ACC112 (cell line): ENCODE measurements around the gene SCRT2.
"Not testable (repeated sequence)": the region's sequence is repeated elsewhere in the genome, so short reads cannot be mapped to it uniquely, and the experiment has no call there.

Source experiments
- H2AFZ ChIP-seq: fragments of 200-600 bp; sonication (generic); one replicate; pipeline ENCODE4 v1.6.0; 2017; ENCODE audit warnings: antibody characterized with exemption, low read length; ENCODE audit not compliant: unreplicated experiment
- H3K27ac ChIP-seq: fragments of 200-600 bp; sonication (generic); 2 replicates; pipeline ENCODE4 v1.5.1; 2014; ENCODE audit warnings: low read depth, mild to moderate bottlenecking, antibody characterized with exemption, low read length, moderate library complexity
- H3K27me3 ChIP-seq: fragments of 200-600 bp; sonication (generic); 2 replicates; pipeline ENCODE4 v1.6.1; 2014; ENCODE audit warnings: mild to moderate bottlenecking, antibody characterized with exemption, low read length, moderate library complexity, mixed read lengths; ENCODE audit not compliant: insufficient read depth
- H3K36me3 ChIP-seq: fragments of 200-600 bp; sonication (generic); 2 replicates; pipeline ENCODE4 v1.6.1; 2016; ENCODE audit warnings: mild to moderate bottlenecking, antibody characterized with exemption, low read length, moderate library complexity, mixed read lengths; ENCODE audit not compliant: insufficient read depth
- H3K4me1 ChIP-seq: fragments of 200-600 bp; sonication (generic); one replicate; pipeline ENCODE4 v1.6.1; 2016; ENCODE audit warnings: low read length, mixed read lengths; ENCODE audit not compliant: insufficient read depth, unreplicated experiment, control insufficient read depth
- H3K4me3 ChIP-seq: fragments of 200-600 bp; sonication (generic); 2 replicates; pipeline ENCODE4 v1.5.1; 2014; ENCODE audit warnings: mild to moderate bottlenecking, low read depth, low read length
- H3K79me2 ChIP-seq: fragments of 200-600 bp; sonication (generic); one replicate; pipeline ENCODE4 v1.6.0; 2016; ENCODE audit warnings: low read length; ENCODE audit not compliant: control insufficient read depth, unreplicated experiment, insufficient read depth

SCRT2 gene

GRCh38 chr20:699811-700338 is 24.3 kb upstream of the SCRT2 start:
- no peaks in the 10 kb centered on the region for H3K36me3 ChIP-seq
- no peak overlapping the region for H3K27ac ChIP-seq
- no peaks in the 10 kb centered on the region for H3K4me1 ChIP-seq
- no peaks in the 10 kb centered on the region for H3K79me2 ChIP-seq
- H3K27me3 ChIP-seq = peaks cover 63% of the 10 kb centered on the region
- no peak overlapping the region for H3K4me3 ChIP-seq
- no peak overlapping the region for H2AFZ ChIP-seq

GRCh38 chr20:699342-699741 is 23.7 kb upstream of the SCRT2 start:
- H3K79me2 ChIP-seq = no peaks in the 10 kb centered on the region
- H2AFZ ChIP-seq = no peak overlapping the region
- no peak overlapping the region for H3K4me3 ChIP-seq
- no peak overlapping the region for H3K27ac ChIP-seq
- no peaks in the 10 kb centered on the region for H3K36me3 ChIP-seq
- peaks cover 62% of the 10 kb centered on the region for H3K27me3 ChIP-seq
- no peaks in the 10 kb centered on the region for H3K4me1 ChIP-seq

GRCh38 chr20:698276-698675 is 22.7 kb upstream of the SCRT2 start:
- no peaks in the 10 kb centered on the region for H3K79me2 ChIP-seq
- H3K36me3 ChIP-seq = no peaks in the 10 kb centered on the region
- no peak overlapping the region for H2AFZ ChIP-seq
- no peaks in the 10 kb centered on the region for H3K4me1 ChIP-seq
- H3K4me3 ChIP-seq = no peak overlapping the region
- H3K27ac ChIP-seq = no peak overlapping the region
- peaks cover 64% of the 10 kb centered on the region for H3K27me3 ChIP-seq

GRCh38 chr20:697826-698225 is 22.2 kb upstream of the SCRT2 start:
- no peaks in the 10 kb centered on the region for H3K4me1 ChIP-seq
- H2AFZ ChIP-seq = no peak overlapping the region
- H3K79me2 ChIP-seq = no peaks in the 10 kb centered on the region
- H3K27ac ChIP-seq = no peak overlapping the region
- H3K4me3 ChIP-seq = no peak overlapping the region
- peaks cover 69% of the 10 kb centered on the region for H3K27me3 ChIP-seq
- no peaks in the 10 kb centered on the region for H3K36me3 ChIP-seq

- Histone ChIP-seq H2AFZ (no peak overlapping the region), H3K27me3 (peaks cover 86% of the 10 kb centered on the region), H3K4me3 (no peak overlapping the region), H3K27ac (no peak overlapping the region), H3K36me3 (no peaks in the 10 kb centered on the region), H3K4me1 (no peaks in the 10 kb centered on the region), H3K79me2 (no peaks in the 10 kb centered on the region)
Observed at GRCh38 chr20:695165-695866, 19.7 kb upstream of the SCRT2 start.

- H3K27ac ChIP-seq = no peak overlapping the region
- no peak overlapping the region for H2AFZ ChIP-seq
- no peaks in the 10 kb centered on the region for H3K36me3 ChIP-seq
- H3K27me3 ChIP-seq = peaks cover 88% of the 10 kb centered on the region
- no peaks in the 10 kb centered on the region for H3K79me2 ChIP-seq
- H3K4me3 ChIP-seq = no peak overlapping the region
- no peaks in the 10 kb centered on the region for H3K4me1 ChIP-seq
Observed at GRCh38 chr20:694496-694895, 18.9 kb upstream of the SCRT2 start.

- H3K36me3 ChIP-seq, H3K4me3 ChIP-seq: not testable (repeated sequence)
- H3K27me3 ChIP-seq = peaks cover 90% of the 10 kb centered on the region
Observed at GRCh38 chr20:693786-694185, 18.2 kb upstream of the SCRT2 start.

GRCh38 chr20:692044-692443 is 16.4 kb upstream of the SCRT2 start:
- H3K4me1 ChIP-seq = no peaks in the 10 kb centered on the region
- no peak overlapping the region for H2AFZ ChIP-seq
- H3K79me2 ChIP-seq = no peaks in the 10 kb centered on the region
- no peak overlapping the region for H3K4me3 ChIP-seq
- no peak overlapping the region for H3K27ac ChIP-seq
- peaks cover 91% of the 10 kb centered on the region for H3K27me3 ChIP-seq
- H3K36me3 ChIP-seq = no peaks in the 10 kb centered on the region

More at GRCh38 chr20:693786-694185, 18.2 kb upstream of the SCRT2 start:
- not testable (repeated sequence) for H3K4me1 ChIP-seq, H3K27ac ChIP-seq, H3K79me2 ChIP-seq, H2AFZ ChIP-seq

GRCh38 chr20:689947-690346 is 14.3 kb upstream of the SCRT2 start:
- Histone ChIP-seq H2AFZ (no peak overlapping the region), H3K79me2 (no peaks in the 10 kb centered on the region), H3K4me1 (no peaks in the 10 kb centered on the region), H3K27me3 (peaks cover 83% of the 10 kb centered on the region), H3K36me3 (no peaks in the 10 kb centered on the region), H3K4me3 (no peak overlapping the region), H3K27ac (no peak overlapping the region)

- Histone ChIP-seq H3K4me1 (no peaks in the 10 kb centered on the region), H3K27me3 (peaks cover 79% of the 10 kb centered on the region), H3K27ac (no peak overlapping the region), H3K36me3 (no peaks in the 10 kb centered on the region), H3K79me2 (no peaks in the 10 kb centered on the region), H3K4me3 (no peak overlapping the region), H2AFZ (no peak overlapping the region)
Observed at GRCh38 chr20:689348-689747, 13.7 kb upstream of the SCRT2 start.

GRCh38 chr20:688809-689212 is 13.2 kb upstream of the SCRT2 start:
- no peaks in the 10 kb centered on the region for H3K79me2 ChIP-seq
- H3K36me3 ChIP-seq = no peaks in the 10 kb centered on the region
- no peak overlapping the region for H2AFZ ChIP-seq
- no peak overlapping the region for H3K4me3 ChIP-seq
- peaks cover 73% of the 10 kb centered on the region for H3K27me3 ChIP-seq
- H3K27ac ChIP-seq = no peak overlapping the region
- H3K4me1 ChIP-seq = no peaks in the 10 kb centered on the region
